Hematopoietic multipotent progenitor cell treated with erythropoietin and hydrocortisone succinate and interleukin-3 and kit ligand, for 8 days (in vitro differentiated cells): Measurements from ENCODE around the gene LHX4.

Experiments used
- DNase-seq: peaks from one replicate; pipeline ENCODE4 v3.0.0-alpha.2; 2015

The LHX4 gene

GRCh38 chr1:180275726-180276125 lies 45.7 kb downstream of the LHX4 start:
- DNase-seq: no peak

GRCh38 chr1:180277476-180278193 lies 47.6 kb downstream of the LHX4 start:
- no peak for DNase-seq

- no peak for DNase-seq
These were observed 48.1 kb downstream of the LHX4 start for GRCh38 chr1:180278194-180278515.

GRCh38 chr1:180278596-180279395 lies 48.7 kb downstream of the LHX4 start:
- no peak for DNase-seq

GRCh38 chr1:180279651-180280050 lies 49.6 kb downstream of the LHX4 start:
- no peak for DNase-seq

- DNase-seq: no peak
These were observed 50.6 kb downstream of the LHX4 start for GRCh38 chr1:180280617-180281016.

GRCh38 chr1:180281490-180281889 lies 51.4 kb downstream of the LHX4 start:
- DNase-seq: no peak

GRCh38 chr1:180282401-180283044 lies 52.5 kb downstream of the LHX4 start:
- DNase-seq: no peak

- DNase-seq: no peak
These were observed 53.0 kb downstream of the LHX4 start for GRCh38 chr1:180283098-180283497.

GRCh38 chr1:180286417-180286816 lies 56.4 kb downstream of the LHX4 start:
- DNase-seq: no peak

- DNase-seq: no peak
These were observed 58.1 kb downstream of the LHX4 start for GRCh38 chr1:180287988-180288705.

GRCh38 chr1:180288940-180289339 lies 58.9 kb downstream of the LHX4 start:
- peak; percentile 65 for DNase-seq

- no peak for DNase-seq
These were observed 60.4 kb downstream of the LHX4 start for GRCh38 chr1:180290265-180291001.

GRCh38 chr1:180291004-180291403 lies 60.9 kb downstream of the LHX4 start:
- DNase-seq: peak; percentile 20

GRCh38 chr1:180294711-180295110 lies 64.6 kb downstream of the LHX4 start:
- no peak for DNase-seq

GRCh38 chr1:180295999-180296398 lies 65.9 kb downstream of the LHX4 start:
- DNase-seq: no peak

- no peak for DNase-seq
These were observed 69.6 kb downstream of the LHX4 start for GRCh38 chr1:180299479-180300221.

- no peak for DNase-seq
These were observed 71.2 kb downstream of the LHX4 start for GRCh38 chr1:180301135-180301742.

GRCh38 chr1:180309338-180309737 lies 79.3 kb downstream of the LHX4 start:
- no peak for DNase-seq

- DNase-seq: no peak
These were observed 80.0 kb downstream of the LHX4 start for GRCh38 chr1:180310095-180310494.

- DNase-seq: no peak
These were observed 81.1 kb downstream of the LHX4 start for GRCh38 chr1:180311011-180311730.
